ENCODE data around the gene KCNH5.

KCNH5 gene

GRCh38 chr14:63046339-63047268 is 1.3 kb upstream of the KCNH5 start:
- TF ChIP-seq MAX (IDR thresholded peaks at IDR 0.05; ENCODE audit: low read depth, low read length) (no peak), POLR2A (IDR thresholded peaks at IDR 0.05; ENCODE audit: extremely low read depth, insufficient read length) (no peak), MYC (IDR thresholded peaks at IDR 0.05; ENCODE audit: low read depth, low read length) (no peak), CTCF (IDR thresholded peaks at IDR 0.05; ENCODE audit: low read depth, low read length) (no peak)
- DNase-seq (ENCODE audit: low read depth) = no peak
- H3K4me3 ChIP-seq (ENCODE audit: low read depth, low read length) = no peak overlapping the region

GRCh38 chr14:63045612-63046320 is 508 bp upstream of the KCNH5 start:
- DNase-seq (ENCODE audit: low read depth) = no peak
- TF ChIP-seq MAX (IDR thresholded peaks at IDR 0.05; ENCODE audit: low read depth, low read length) (no peak), CTCF (IDR thresholded peaks at IDR 0.05; ENCODE audit: low read depth, low read length) (no peak), POLR2A (IDR thresholded peaks at IDR 0.05; ENCODE audit: extremely low read depth, insufficient read length) (no peak), MYC (IDR thresholded peaks at IDR 0.05; ENCODE audit: low read depth, low read length) (no peak)
- no peak overlapping the region for H3K4me3 ChIP-seq (ENCODE audit: low read depth, low read length)

GRCh38 chr14:63039866-63040265 is 5.4 kb downstream of the KCNH5 start:
- no peak overlapping the region for H3K4me3 ChIP-seq (ENCODE audit: low read depth, low read length)
- TF ChIP-seq MYC (IDR thresholded peaks at IDR 0.05; ENCODE audit: low read depth, low read length) (no peak), POLR2A (IDR thresholded peaks at IDR 0.05; ENCODE audit: extremely low read depth, insufficient read length) (no peak), CTCF (IDR thresholded peaks at IDR 0.05; ENCODE audit: low read depth, low read length) (no peak), MAX (IDR thresholded peaks at IDR 0.05; ENCODE audit: low read depth, low read length) (no peak)
- DNase-seq (ENCODE audit: low read depth) = peak; percentile 18

- DNase-seq (ENCODE audit: low read depth) = no peak
- H3K4me3 ChIP-seq (ENCODE audit: low read depth, low read length) = no peak overlapping the region
- TF ChIP-seq POLR2A (IDR thresholded peaks at IDR 0.05; ENCODE audit: extremely low read depth, insufficient read length) = no peak
- TF ChIP-seq MYC (IDR thresholded peaks at IDR 0.05; ENCODE audit: low read depth, low read length) = no peak
- no peak for TF ChIP-seq CTCF (IDR thresholded peaks at IDR 0.05; ENCODE audit: low read depth, low read length)
- no peak for TF ChIP-seq MAX (IDR thresholded peaks at IDR 0.05; ENCODE audit: low read depth, low read length)
Measured at GRCh38 chr14:63032641-63033040, 12.6 kb downstream of the KCNH5 start.

GRCh38 chr14:63032076-63032475 is 13.2 kb downstream of the KCNH5 start:
- TF ChIP-seq CTCF (IDR thresholded peaks at IDR 0.05; ENCODE audit: low read depth, low read length) (no peak), MAX (IDR thresholded peaks at IDR 0.05; ENCODE audit: low read depth, low read length) (no peak), MYC (IDR thresholded peaks at IDR 0.05; ENCODE audit: low read depth, low read length) (no peak), POLR2A (IDR thresholded peaks at IDR 0.05; ENCODE audit: extremely low read depth, insufficient read length) (no peak)
- DNase-seq (ENCODE audit: low read depth) = no peak
- H3K4me3 ChIP-seq (ENCODE audit: low read depth, low read length) = no peak overlapping the region
